Measurements from ENCODE around the gene NCBP3. TPM values are rescaled to one million over a fixed set of nuclear protein-coding genes. Genes with fewer than 3 reads are reported as not detected.

The NCBP3 gene
- total RNA-seq, 2 donors from 2014 or later: 23.4 to 34.2 TPM

DNA sequence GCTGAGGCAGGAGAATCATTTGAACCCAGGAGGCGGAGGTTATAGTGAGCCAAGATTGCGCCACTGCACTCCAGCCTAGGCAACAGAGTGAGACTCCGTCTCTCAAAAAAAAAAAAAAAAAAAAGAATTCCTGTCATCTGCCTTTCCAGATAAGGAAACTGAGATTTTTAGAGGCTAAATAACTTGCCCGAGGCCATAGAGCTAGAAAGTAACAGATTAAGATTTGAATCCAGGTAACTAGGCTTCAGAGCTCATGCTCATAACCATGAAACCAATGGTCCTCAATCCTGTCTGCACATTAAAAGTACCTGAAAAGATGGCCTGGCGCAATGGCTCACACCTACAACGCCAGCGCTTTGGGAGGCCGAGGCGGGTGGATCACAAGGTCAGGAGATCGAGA is 9.5 kb downstream of the NCBP3 start:
- H3K36me3 ChIP-seq (replicated peaks in 1 of 2; ENCODE audit: insufficient read depth in 1 of 2, low read depth in 2 of 2): peaks cover 2 to 5% of the 10 kb centered on the region in 2 donors

GRCh38 chr17:3835410-3836229 is 10.4 kb downstream of the NCBP3 start:
- intact Hi-C loops (cut with DNase I): no loop called here
- H3K9me3 ChIP-seq: no peaks in the 10 kb centered on the region
- TF ChIP-seq, protein P1, sequence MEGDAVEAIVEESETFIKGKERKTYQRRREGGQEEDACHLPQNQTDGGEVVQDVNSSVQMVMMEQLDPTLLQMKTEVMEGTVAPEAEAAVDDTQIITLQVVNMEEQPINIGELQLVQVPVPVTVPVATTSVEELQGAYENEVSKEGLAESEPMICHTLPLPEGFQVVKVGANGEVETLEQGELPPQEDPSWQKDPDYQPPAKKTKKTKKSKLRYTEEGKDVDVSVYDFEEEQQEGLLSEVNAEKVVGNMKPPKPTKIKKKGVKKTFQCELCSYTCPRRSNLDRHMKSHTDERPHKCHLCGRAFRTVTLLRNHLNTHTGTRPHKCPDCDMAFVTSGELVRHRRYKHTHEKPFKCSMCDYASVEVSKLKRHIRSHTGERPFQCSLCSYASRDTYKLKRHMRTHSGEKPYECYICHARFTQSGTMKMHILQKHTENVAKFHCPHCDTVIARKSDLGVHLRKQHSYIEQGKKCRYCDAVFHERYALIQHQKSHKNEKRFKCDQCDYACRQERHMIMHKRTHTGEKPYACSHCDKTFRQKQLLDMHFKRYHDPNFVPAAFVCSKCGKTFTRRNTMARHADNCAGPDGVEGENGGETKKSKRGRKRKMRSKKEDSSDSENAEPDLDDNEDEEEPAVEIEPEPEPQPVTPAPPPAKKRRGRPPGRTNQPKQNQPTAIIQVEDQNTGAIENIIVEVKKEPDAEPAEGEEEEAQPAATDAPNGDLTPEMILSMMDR (IDR thresholded peaks at IDR 0.05): no peak
- no peak for TF ChIP-seq POLR2A (IDR thresholded peaks at IDR 0.05)
- ATAC-seq (no peak), DNase-seq (no peak)
- no peak overlapping the region for H3K27ac ChIP-seq
- WGBS, 2 donors: 77 to 78% methylated on average over 13 to 14 of the region's 14 CpGs
- H3K36me3 ChIP-seq (replicated peaks in 1 of 2; ENCODE audit: insufficient read depth in 1 of 2, low read depth in 2 of 2): peaks cover 0 to 5% of the 10 kb centered on the region in 2 donors
- no peaks in the 10 kb centered on the region for H3K27me3 ChIP-seq
- peaks cover 11% of the 10 kb centered on the region for H3K4me1 ChIP-seq
- H3K4me3 ChIP-seq: no peak overlapping the region

More for the DNA sequence above, 9.5 kb downstream of the NCBP3 start:
- ATAC-seq (no peak), DNase-seq (no peak)
- no peaks in the 10 kb centered on the region for H3K9me3 ChIP-seq
- intact Hi-C loops (cut with DNase I): no loop called here
- no peak overlapping the region for H3K27ac ChIP-seq
- no peak overlapping the region for H3K4me3 ChIP-seq
- H3K27me3 ChIP-seq: no peaks in the 10 kb centered on the region
- TF ChIP-seq, protein P1 (IDR thresholded peaks at IDR 0.05): no peak
- no peak for TF ChIP-seq POLR2A (IDR thresholded peaks at IDR 0.05)
- WGBS, 2 donors: 78 to 91% methylated on average over 10 of the region's 10 CpGs
- peaks cover 11% of the 10 kb centered on the region for H3K4me1 ChIP-seq

GRCh38 chr17:3834811-3835210 is 11.2 kb downstream of the NCBP3 start:
- H3K27ac ChIP-seq: no peak overlapping the region
- intact Hi-C loops (cut with DNase I): no loop called here
- no peak for TF ChIP-seq POLR2A (IDR thresholded peaks at IDR 0.05)
- TF ChIP-seq, protein P1 (IDR thresholded peaks at IDR 0.05): no peak
- 66 to 84% methylated on average over 4 of the region's 4 CpGs for WGBS, 2 donors
- ATAC-seq (no peak), DNase-seq (no peak)
- H3K9me3 ChIP-seq: no peaks in the 10 kb centered on the region
- H3K4me3 ChIP-seq: no peak overlapping the region
- H3K27me3 ChIP-seq: no peaks in the 10 kb centered on the region
- H3K36me3 ChIP-seq (replicated peaks in 1 of 2; ENCODE audit: insufficient read depth in 1 of 2, low read depth in 2 of 2): peaks cover 0 to 5% of the 10 kb centered on the region in 2 donors
- peaks cover 11% of the 10 kb centered on the region for H3K4me1 ChIP-seq

DNA sequence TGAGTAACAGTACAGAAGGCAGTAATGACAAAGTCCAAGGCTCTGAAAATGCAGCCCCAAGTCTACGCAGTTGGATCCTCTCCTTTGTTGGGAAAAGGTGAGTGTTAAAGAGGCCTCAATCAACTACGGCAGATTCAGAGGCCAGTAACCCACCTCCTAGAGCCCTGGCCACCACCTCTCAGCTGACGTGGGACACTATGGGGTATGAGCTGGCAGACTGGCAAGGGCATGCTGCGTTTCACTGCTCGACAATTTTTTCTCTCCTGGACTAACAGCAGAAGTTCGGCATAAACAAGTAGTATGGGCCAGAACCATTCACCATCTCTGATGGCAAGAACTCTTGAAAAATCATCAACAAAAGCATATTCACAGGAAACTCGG is 17.2 kb downstream of the NCBP3 start:
- no peak for ATAC-seq
- H3K27ac ChIP-seq: no peak overlapping the region

More for the DNA sequence above, 17.2 kb downstream of the NCBP3 start:
- Histone ChIP-seq H3K4me1 (no peaks in the 10 kb centered on the region), H3K4me3 (no peak overlapping the region), H3K27me3 (no peaks in the 10 kb centered on the region), H3K9me3 (no peaks in the 10 kb centered on the region), H3K36me3 (replicated peaks in 1 of 2; ENCODE audit: insufficient read depth in 1 of 2, low read depth in 2 of 2) (peaks cover 6 to 33% of the 10 kb centered on the region in 2 donors)
- intact Hi-C loops (cut with DNase I): loop anchor here (10.0 kb wide), 1 partner anchor 94 kb away; no protein-coding TSS in a partner anchor
- DNase-seq: no peak
- WGBS, 2 donors: 88% methylated on average over 6 to 7 of the region's 7 CpGs
- TF ChIP-seq, protein P1 (IDR thresholded peaks at IDR 0.05): no peak
- TF ChIP-seq POLR2A (IDR thresholded peaks at IDR 0.05): no peak

All from body of pancreas (tissue), 4 donors.